GM21825 (cell line): ENCODE data around the gene BCAP29.

ENCODE experiments used
- ATAC-seq: cut with Tn5 transposase; IDR thresholded peaks from one replicate; pipeline ENCODE4 v1.9.1; 2021; ENCODE audit warnings: mild to moderate bottlenecking, moderate library complexity; ENCODE audit not compliant: unreplicated experiment

The BCAP29 gene

GRCh38 chr7:107581387-107582013 is 1.5 kb downstream of the BCAP29 start:
- ATAC-seq: no peak

DNA sequence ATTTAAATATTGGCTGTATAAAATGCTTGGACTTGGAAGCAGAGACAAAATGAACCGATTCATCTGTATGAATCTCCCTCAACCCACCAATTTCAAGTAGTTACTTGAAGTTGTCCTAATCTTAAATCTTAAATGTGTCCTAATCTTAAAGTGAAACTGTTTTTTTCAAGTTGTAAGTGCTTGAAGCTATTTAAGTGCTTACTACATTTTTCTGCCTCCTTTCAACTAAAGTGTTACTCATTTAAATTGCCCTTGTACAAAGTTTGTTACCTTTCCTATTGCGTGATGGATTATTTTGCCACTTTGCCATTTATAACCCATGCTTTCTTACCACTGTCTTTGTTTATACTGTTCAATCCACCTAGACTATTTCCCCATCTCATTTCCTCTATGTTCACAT is 2.8 kb downstream of the BCAP29 start:
- no peak for ATAC-seq

- no peak for ATAC-seq
These were observed 4.7 kb downstream of the BCAP29 start for GRCh38 chr7:107584716-107585115.

GRCh38 chr7:107588529-107589130 is 8.6 kb downstream of the BCAP29 start:
- no peak for ATAC-seq

DNA sequence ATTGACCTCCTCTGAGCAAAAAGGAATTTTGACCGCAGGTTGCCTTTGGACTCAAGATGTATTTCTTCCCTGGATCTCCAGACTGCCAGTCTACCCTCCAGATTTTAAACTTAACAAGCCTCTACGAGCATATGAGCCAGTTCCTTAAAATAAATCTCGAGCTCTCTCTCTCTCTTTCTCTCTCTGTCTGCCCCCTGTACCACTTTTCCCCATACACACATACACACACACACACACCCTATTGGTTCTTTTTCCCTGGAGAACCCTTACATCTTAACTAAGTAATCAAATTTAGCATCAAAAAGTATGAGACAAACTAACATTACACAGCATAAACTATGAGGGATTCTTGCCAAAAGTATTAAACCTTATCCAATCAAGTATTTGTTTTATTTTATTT is 11.4 kb downstream of the BCAP29 start:
- no peak for ATAC-seq

DNA sequence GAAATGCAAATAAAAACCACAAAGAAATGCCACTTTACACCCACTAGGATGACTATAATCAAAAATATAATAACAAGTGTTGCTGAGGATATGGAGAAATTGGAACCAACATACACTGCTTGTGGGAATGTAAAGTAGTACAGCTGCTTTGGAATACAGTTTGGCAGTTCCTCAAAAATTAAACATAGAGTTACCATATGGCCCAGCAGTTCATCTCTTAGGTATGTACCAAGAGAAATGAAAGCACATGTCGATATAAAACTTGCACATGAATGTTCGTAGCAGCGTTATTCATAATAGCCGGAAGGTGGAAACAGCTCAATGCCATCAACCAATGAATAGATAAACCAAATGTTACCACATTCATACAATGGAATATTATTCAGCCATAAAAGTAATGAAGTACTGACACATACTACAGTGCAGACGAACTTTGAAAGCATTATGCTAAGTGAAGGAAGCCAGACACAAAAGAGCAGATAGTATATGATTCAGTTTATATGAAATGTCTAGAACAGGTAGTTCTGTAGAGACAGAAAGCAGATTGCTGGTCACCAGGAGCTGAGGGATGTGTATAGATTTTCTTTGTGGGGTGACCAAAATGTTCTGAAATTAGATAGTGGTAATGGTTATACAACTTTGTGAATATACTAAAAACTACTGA is 12.4 kb downstream of the BCAP29 start:
- no peak for ATAC-seq

GRCh38 chr7:107593025-107593410 is 13.0 kb downstream of the BCAP29 start:
- no peak for ATAC-seq

GRCh38 chr7:107594961-107595737 is 15.1 kb downstream of the BCAP29 start:
- ATAC-seq: no peak

- no peak for ATAC-seq
These were observed 17.0 kb downstream of the BCAP29 start for GRCh38 chr7:107596881-107597581.

GRCh38 chr7:107597582-107597916 is 17.5 kb downstream of the BCAP29 start:
- no peak for ATAC-seq

DNA sequence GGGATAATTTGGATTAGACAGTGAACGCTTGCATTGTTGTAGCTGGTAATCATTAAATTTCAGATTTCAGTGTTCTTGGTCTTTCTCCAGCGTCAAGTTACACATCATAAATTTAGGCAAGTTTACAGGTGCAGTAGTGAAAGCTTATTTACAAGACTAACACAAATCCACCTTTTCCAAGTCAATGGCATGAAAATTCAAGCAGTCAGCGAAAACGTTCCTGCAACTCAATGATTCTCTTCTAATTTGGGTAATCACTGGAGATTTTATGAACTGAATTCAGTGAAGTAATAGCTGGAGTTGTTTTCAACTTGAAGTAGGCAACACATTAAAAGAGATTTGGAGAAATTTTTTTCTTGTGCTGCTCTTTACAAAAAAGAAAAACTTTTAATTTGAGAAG is 17.9 kb downstream of the BCAP29 start:
- no peak for ATAC-seq

- no peak for ATAC-seq
These were observed 19.2 kb downstream of the BCAP29 start for GRCh38 chr7:107599262-107599661.

GRCh38 chr7:107600816-107601215 is 20.8 kb downstream of the BCAP29 start:
- no peak for ATAC-seq

GRCh38 chr7:107605218-107605815 is 25.3 kb downstream of the BCAP29 start:
- no peak for ATAC-seq

GRCh38 chr7:107606303-107606702 is 26.3 kb downstream of the BCAP29 start:
- ATAC-seq: no peak

DNA sequence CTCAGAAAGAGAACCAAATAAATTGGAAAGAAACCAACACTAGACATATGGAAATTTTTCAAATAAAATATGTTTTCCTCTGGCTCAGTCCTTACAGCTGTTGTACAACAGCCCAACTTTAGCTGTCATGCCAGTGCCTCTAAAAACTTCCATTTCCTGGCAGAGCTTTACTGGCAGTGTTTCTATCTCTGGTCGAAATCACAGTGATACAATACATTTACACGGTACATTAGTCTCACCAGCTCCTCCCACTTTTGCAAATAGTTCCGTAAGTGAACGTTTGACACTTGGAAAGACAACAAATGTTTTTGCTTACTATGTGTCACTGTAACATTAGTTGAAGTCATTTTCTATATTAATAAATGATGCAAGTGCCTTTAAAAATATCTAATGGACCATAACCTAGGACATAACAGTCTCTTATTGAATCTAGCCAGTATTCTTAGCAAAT is 29.8 kb downstream of the BCAP29 start:
- no peak for ATAC-seq

DNA sequence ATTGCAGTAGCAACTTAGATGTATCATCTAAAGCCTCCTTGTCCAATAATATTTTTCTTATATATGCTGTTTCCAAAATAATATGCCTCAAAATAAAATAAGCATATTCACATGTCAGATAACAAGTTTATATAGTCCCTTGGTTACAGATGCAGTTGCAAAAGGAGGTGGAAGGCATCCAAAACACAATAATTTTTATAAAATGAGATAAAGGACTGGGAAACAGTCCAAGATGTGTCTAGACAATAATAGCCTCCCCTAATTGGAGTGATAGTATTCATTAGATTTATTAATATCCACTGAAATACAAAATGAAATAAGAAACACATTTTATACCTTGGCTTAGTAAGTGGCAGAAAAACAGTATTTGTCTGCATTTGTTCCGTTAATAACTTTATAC is 30.3 kb downstream of the BCAP29 start:
- no peak for ATAC-seq

GRCh38 chr7:107613439-107613838 is 33.4 kb downstream of the BCAP29 start:
- ATAC-seq: no peak

- ATAC-seq: no peak
These were observed 33.9 kb downstream of the BCAP29 start for GRCh38 chr7:107613948-107614347.

DNA sequence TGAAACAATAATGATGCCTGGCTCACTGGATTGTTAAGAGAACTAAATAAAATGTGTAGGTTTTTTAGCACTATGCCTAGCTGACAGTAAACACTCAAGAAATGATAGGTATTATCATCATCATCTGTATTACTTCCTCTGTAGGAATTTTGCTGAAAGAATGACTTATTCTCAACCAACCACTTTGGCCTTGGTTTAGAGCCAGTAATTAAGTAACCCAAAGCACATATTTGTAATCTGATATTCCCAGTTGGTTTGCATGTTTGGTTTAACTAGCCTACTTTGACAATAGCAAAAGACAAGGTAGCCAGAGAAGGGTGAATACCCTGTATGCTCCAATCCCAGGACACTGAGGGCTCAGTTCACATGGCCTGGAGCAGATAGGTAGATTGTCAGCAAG is 34.4 kb downstream of the BCAP29 start:
- ATAC-seq: no peak
